Uterus (tissue), 2 donors: ENCODE data around the gene ARHGAP21.

Experiments used
- POLR2A ChIP-seq, 2 donors: fragments of 450-650 bp; IDR thresholded peaks; one replicate each; pipeline ENCODE4 v1.6.1; 2016; ENCODE audit warnings: antibody characterized with exemption in 2 of 2, mild to moderate bottlenecking in 1 of 2, moderate library complexity in 1 of 2
- TF ChIP-seq, protein P1 (sequence below), 4 experiments: fragments of 200-600 bp in 2 of 4; fragments of 450-650 bp in 2 of 4; sonication (generic) in 2 of 4; IDR thresholded peaks; one replicate each; pipeline ENCODE4 v1.5.1; 2016 to 2019; ENCODE audit warnings: antibody characterized with exemption in 4 of 4, mild to moderate bottlenecking in 2 of 4, moderate library complexity in 1 of 4

DNA sequence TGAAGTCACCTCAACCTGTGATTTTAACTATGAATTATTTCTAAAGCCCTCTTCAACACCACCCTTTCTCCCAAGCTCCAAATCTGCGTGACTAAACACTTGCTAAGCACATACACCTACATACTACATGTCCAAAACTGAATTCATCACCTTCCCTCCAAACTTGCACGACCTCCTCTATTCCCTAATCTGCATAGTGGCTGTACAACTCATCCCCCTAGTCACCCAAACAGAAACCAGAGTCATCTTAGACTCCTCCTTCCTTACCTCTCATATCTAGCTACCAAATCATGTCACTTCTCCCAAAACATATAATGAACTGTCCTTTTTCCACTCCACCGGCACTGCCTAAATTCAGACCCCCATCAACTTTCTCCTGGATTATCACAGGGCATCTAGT, 16.2 kb downstream of the ARHGAP21 start:
- TF ChIP-seq, protein P1, sequence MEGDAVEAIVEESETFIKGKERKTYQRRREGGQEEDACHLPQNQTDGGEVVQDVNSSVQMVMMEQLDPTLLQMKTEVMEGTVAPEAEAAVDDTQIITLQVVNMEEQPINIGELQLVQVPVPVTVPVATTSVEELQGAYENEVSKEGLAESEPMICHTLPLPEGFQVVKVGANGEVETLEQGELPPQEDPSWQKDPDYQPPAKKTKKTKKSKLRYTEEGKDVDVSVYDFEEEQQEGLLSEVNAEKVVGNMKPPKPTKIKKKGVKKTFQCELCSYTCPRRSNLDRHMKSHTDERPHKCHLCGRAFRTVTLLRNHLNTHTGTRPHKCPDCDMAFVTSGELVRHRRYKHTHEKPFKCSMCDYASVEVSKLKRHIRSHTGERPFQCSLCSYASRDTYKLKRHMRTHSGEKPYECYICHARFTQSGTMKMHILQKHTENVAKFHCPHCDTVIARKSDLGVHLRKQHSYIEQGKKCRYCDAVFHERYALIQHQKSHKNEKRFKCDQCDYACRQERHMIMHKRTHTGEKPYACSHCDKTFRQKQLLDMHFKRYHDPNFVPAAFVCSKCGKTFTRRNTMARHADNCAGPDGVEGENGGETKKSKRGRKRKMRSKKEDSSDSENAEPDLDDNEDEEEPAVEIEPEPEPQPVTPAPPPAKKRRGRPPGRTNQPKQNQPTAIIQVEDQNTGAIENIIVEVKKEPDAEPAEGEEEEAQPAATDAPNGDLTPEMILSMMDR (IDR thresholded peaks at IDR 0.05), result no peak
- no peak for TF ChIP-seq POLR2A (IDR thresholded peaks at IDR 0.05)
